Measurements from ENCODE around the gene AURKAIP1.

- no peak for TF ChIP-seq CTCF (IDR thresholded peaks at IDR 0.05; ENCODE audit: low read depth, low read length)
- TF ChIP-seq POLR2A (IDR thresholded peaks at IDR 0.05; ENCODE audit: extremely low read depth, insufficient read length) = no peak
- TF ChIP-seq MAX (IDR thresholded peaks at IDR 0.05; ENCODE audit: low read depth, low read length) = no peak
- no peak for TF ChIP-seq MYC (IDR thresholded peaks at IDR 0.05; ENCODE audit: low read depth, low read length)
Observed at GRCh38 chr1:1359664-1360468, 15.1 kb downstream of the AURKAIP1 start.

All from NB4 (cell line).